K562 (cell line): ENCODE data around the gene FBXO15. TPM values are rescaled to one million over a fixed set of nuclear protein-coding genes. Genes with fewer than 3 reads are reported as not detected.

ENCODE experiments used
- CTBP1 ChIP-seq: fragments of 450-650 bp; IDR thresholded peaks from 2 replicates; pipeline ENCODE4 v1.6.1; 2016; ENCODE audit warnings: borderline replicate concordance
- CTCF ChIP-seq, 3 experiments: IDR thresholded peaks in 2 of 3; conservative IDR thresholded peaks in 1 of 3; 2 replicates each; pipeline ENCODE4 v1.5.1; 2011 to 2012; ENCODE audit warnings: low read length in 3 of 3, mild to moderate bottlenecking in 3 of 3, control low read depth in 2 of 3, improper control_type of control experiment in 1 of 3, inconsistent platforms in 1 of 3, low read depth in 1 of 3, mixed read lengths in 1 of 3, moderate library complexity in 1 of 3; ENCODE audit not compliant: insufficient read depth in 2 of 3
- ELF1 ChIP-seq: fragments of 200-800 bp; sonication (Bioruptor generic); IDR thresholded peaks from 2 replicates; pipeline ENCODE4 v1.6.1; 2016; ENCODE audit warnings: missing genetic modification characterization, missing compliant biosample characterization
- PTBP1 ChIP-seq: fragments of 200-400 bp; formaldehyde crosslinking; IDR thresholded peaks from 2 replicates; pipeline ENCODE4 v1.6.1; 2017; ENCODE audit warnings: low read depth, low read length
- RAD21 ChIP-seq, 2 experiments: fragments of 250-450 bp in 1 of 2; fragments of 450-650 bp in 1 of 2; sonication (Bioruptor Pico) in 1 of 2; formaldehyde crosslinking in 1 of 2; IDR thresholded peaks in 1 of 2; conservative IDR thresholded peaks in 1 of 2; 2 replicates each; pipeline versions ENCODE4 v1.4.0 to v1.8.0; 2020 to 2022; ENCODE audit warnings: mild to moderate bottlenecking in 2 of 2, moderate library complexity in 1 of 2
- polyA plus RNA-seq, 8 experiments: library from polyadenylated mRNA; depleted of rRNA in 4 of 8; stranded (reverse) in 5 of 8; unstranded in 3 of 8; fragments of >200 nt; fragmentation: Nextera tagmentation in 2 of 8; fragmentation: Illumina TruSeq in 1 of 8; extraction: Ambion mirVana in 2 of 8; extraction: Trizol in 1 of 8; gene quantifications; 2 replicates each; pipeline versions ENCODE4 v1.2.1 to v1.2.3, GENCODE V29; 2011 to 2014; ENCODE audit warnings: inconsistent platforms in 1 of 8, missing spikeins in 1 of 8
- total RNA-seq, 7 experiments: library from RNA; depleted of rRNA in 6 of 7; stranded (reverse); fragments of >200 nt in 6 of 7; fragmentation: Illumina TruSeq in 2 of 7; extraction: Trizol in 2 of 7; gene quantifications; 2 replicates each; pipeline versions ENCODE4 v1.2.1 to v1.2.3, GENCODE V29; 2011 to 2021; ENCODE audit warnings: low replicate concordance in 1 of 7
- TF ChIP-seq, protein P1 (sequence below), 2 experiments: fragments of 450-650 bp; formaldehyde crosslinking in 1 of 2; IDR thresholded peaks; 2 replicates each; pipeline versions ENCODE4 v1.4.0 to v1.6.1; 2014 to 2020; ENCODE audit warnings: mild to moderate bottlenecking in 2 of 2, borderline replicate concordance in 1 of 2, low read depth in 1 of 2
- TF ChIP-seq, protein P2 (sequence below), 2 experiments: fragments of 450-650 bp; conservative IDR thresholded peaks; 2 replicates each; pipeline ENCODE4 v1.6.1; 2017; ENCODE audit warnings: mild to moderate bottlenecking in 2 of 2, moderate library complexity in 2 of 2
- TF ChIP-seq, protein P3 (sequence below), 2 experiments: fragments of 150-350 bp in 1 of 2; IDR thresholded peaks; 2 replicates each; pipeline ENCODE4 v1.6.1; 2012 to 2016; ENCODE audit warnings: low read depth in 2 of 2, low read length in 2 of 2, mild to moderate bottlenecking in 1 of 2, moderate library complexity in 1 of 2

FBXO15 gene
- total and polyA plus RNA-seq, 9 of the 15 experiments (the other 6 are each of a cell fraction or from before 2014, with no cell fraction given): 0.07 to 0.43 (median 0.27) TPM; not detected in 1

- TF ChIP-seq, protein P1, sequence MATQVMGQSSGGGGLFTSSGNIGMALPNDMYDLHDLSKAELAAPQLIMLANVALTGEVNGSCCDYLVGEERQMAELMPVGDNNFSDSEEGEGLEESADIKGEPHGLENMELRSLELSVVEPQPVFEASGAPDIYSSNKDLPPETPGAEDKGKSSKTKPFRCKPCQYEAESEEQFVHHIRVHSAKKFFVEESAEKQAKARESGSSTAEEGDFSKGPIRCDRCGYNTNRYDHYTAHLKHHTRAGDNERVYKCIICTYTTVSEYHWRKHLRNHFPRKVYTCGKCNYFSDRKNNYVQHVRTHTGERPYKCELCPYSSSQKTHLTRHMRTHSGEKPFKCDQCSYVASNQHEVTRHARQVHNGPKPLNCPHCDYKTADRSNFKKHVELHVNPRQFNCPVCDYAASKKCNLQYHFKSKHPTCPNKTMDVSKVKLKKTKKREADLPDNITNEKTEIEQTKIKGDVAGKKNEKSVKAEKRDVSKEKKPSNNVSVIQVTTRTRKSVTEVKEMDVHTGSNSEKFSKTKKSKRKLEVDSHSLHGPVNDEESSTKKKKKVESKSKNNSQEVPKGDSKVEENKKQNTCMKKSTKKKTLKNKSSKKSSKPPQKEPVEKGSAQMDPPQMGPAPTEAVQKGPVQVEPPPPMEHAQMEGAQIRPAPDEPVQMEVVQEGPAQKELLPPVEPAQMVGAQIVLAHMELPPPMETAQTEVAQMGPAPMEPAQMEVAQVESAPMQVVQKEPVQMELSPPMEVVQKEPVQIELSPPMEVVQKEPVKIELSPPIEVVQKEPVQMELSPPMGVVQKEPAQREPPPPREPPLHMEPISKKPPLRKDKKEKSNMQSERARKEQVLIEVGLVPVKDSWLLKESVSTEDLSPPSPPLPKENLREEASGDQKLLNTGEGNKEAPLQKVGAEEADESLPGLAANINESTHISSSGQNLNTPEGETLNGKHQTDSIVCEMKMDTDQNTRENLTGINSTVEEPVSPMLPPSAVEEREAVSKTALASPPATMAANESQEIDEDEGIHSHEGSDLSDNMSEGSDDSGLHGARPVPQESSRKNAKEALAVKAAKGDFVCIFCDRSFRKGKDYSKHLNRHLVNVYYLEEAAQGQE (IDR thresholded peaks at IDR 0.05; ENCODE audit: borderline replicate concordance): peak; percentile 71
- TF ChIP-seq, protein P1 (CRISPR knock-in tag; IDR thresholded peaks at IDR 0.05; ENCODE audit: low read depth): no peak
- TF ChIP-seq CTBP1: peak; percentile 29; the same call in 1 of the 2 replicates
- peak; percentile 68 to 76 (median 72) for TF ChIP-seq CTCF (IDR thresholded peaks at IDR 0.05 in 2 of 3, conservative IDR thresholded peaks at IDR 0.05 in 1 of 3; ENCODE audit: insufficient read depth in 2 of 3, low read depth in 1 of 3, low read length in 3 of 3)
- TF ChIP-seq ELF1: 0 out of 2 replicates have a peak, but pooled peaks have one; percentile 22
- TF ChIP-seq RAD21 (CRISPR knock-in tag; conservative IDR thresholded peaks at IDR 0.05 in 1 of 2, IDR thresholded peaks at IDR 0.05 in 1 of 2): peak; percentile 75 to 85
- TF ChIP-seq, protein P2, sequence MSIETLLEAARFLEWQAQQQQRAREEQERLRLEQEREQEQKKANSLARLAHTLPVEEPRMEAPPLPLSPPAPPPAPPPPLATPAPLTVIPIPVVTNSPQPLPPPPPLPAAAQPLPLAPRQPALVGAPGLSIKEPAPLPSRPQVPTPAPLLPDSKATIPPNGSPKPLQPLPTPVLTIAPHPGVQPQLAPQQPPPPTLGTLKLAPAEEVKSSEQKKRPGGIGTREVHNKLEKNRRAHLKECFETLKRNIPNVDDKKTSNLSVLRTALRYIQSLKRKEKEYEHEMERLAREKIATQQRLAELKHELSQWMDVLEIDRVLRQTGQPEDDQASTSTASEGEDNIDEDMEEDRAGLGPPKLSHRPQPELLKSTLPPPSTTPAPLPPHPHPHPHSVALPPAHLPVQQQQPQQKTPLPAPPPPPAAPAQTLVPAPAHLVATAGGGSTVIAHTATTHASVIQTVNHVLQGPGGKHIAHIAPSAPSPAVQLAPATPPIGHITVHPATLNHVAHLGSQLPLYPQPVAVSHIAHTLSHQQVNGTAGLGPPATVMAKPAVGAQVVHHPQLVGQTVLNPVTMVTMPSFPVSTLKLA (conservative IDR thresholded peaks at IDR 0.05): 0 out of 4 replicates have a peak, but pooled peaks of 1 of the 2 experiments have one; percentile 18
- TF ChIP-seq, protein P3, sequence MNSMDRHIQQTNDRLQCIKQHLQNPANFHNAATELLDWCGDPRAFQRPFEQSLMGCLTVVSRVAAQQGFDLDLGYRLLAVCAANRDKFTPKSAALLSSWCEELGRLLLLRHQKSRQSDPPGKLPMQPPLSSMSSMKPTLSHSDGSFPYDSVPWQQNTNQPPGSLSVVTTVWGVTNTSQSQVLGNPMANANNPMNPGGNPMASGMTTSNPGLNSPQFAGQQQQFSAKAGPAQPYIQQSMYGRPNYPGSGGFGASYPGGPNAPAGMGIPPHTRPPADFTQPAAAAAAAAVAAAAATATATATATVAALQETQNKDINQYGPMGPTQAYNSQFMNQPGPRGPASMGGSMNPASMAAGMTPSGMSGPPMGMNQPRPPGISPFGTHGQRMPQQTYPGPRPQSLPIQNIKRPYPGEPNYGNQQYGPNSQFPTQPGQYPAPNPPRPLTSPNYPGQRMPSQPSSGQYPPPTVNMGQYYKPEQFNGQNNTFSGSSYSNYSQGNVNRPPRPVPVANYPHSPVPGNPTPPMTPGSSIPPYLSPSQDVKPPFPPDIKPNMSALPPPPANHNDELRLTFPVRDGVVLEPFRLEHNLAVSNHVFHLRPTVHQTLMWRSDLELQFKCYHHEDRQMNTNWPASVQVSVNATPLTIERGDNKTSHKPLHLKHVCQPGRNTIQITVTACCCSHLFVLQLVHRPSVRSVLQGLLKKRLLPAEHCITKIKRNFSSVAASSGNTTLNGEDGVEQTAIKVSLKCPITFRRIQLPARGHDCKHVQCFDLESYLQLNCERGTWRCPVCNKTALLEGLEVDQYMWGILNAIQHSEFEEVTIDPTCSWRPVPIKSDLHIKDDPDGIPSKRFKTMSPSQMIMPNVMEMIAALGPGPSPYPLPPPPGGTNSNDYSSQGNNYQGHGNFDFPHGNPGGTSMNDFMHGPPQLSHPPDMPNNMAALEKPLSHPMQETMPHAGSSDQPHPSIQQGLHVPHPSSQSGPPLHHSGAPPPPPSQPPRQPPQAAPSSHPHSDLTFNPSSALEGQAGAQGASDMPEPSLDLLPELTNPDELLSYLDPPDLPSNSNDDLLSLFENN (IDR thresholded peaks at IDR 0.05; ENCODE audit: low read depth in 2 of 2, low read length in 2 of 2): no peak
- no peak for TF ChIP-seq PTBP1
Observed at GRCh38 chr18:74196220-74197119, 48.8 kb upstream of the FBXO15 start (continued).
